HCT116 (cell line): ENCODE data around the gene PPP1R36. TPM values are rescaled to one million over a fixed set of nuclear protein-coding genes. Genes with fewer than 3 reads are reported as not detected.
A peak's percentile ranks its signal among the peaks of the same experiment; 100 is the strongest.

Source experiments
- ATAC-seq: fragments of 200-7000 bp; cut with Tn5 transposase; 2 replicates; pipeline ENCODE4 v1.9.1; 2020; ENCODE audit warnings: mild to moderate bottlenecking, moderate library complexity
- BruUV-seq: library from RNA; stranded (reverse); fragments of 400-500 nt; replicated peaks from 2 replicates; lab custom pipeline; 2021; lab: Mats Ljungman, UMichigan
- CTCF ChIA-PET: fragments of 300-600 bp; sonication (Branson Sonifier 250); formaldehyde crosslinking; loops from one replicate; lab custom pipeline; 2021; ENCODE audit warnings: antibody characterized with exemption; lab: Charles Lee
- POLR2A ChIA-PET: fragments of 300-600, 350-600 bp; sonication (Branson Sonifier 250); formaldehyde crosslinking; loops from one replicate; lab custom pipeline; 2021; ENCODE audit warnings: antibody characterized with exemption; lab: Charles Lee
- RAD21 ChIA-PET, 2 experiments: fragments of 300-600 bp; sonication (Branson Sonifier 250); formaldehyde crosslinking; loops; one replicate each; lab custom pipeline; 2023; ENCODE audit warnings: low total read pairs in 2 of 2; ENCODE audit not compliant: uncharacterized antibody in 2 of 2, unreplicated experiment in 2 of 2, low non-redundant PET in 1 of 2; lab: Charles Lee
- DNase-seq: peaks from one replicate; pipeline ENCODE4 v3.0.0-alpha.2; 2010; ENCODE audit warnings: low read depth, low spot score
- H2AFZ ChIP-seq: fragments of 200-600 bp; shearing (Covaris generic), sonication (generic); 2 replicates; pipeline ENCODE4 v1.6.1; 2017; ENCODE audit warnings: low read depth, mixed run types, mixed read lengths, antibody characterized with exemption, low read length; ENCODE audit not compliant: poor library complexity, severe bottlenecking
- H3K27ac ChIP-seq: 2 replicates; pipeline ENCODE4 v1.5.1; 2012; ENCODE audit warnings: low read depth, low read length
- H3K27me3 ChIP-seq: fragments of 200-600 bp; sonication (generic); 2 replicates; pipeline ENCODE4 v1.6.1; 2016; ENCODE audit warnings: mixed run types, low read length, mixed read lengths; ENCODE audit not compliant: insufficient read depth
- H3K36me3 ChIP-seq, 2 experiments: fragments of 200-500 bp in 1 of 2; fragments of 200-600 bp in 1 of 2; sonication (Bioruptor generic) in 1 of 2; sonication (generic) in 1 of 2; 2 replicates each; pipeline versions ENCODE4 v1.5.1 to v1.6.1; 2014 to 2016; ENCODE audit warnings: low read length in 2 of 2, inconsistent platforms in 1 of 2, mixed read lengths in 1 of 2, mixed run types in 1 of 2; ENCODE audit not compliant: insufficient read depth in 2 of 2, control insufficient read depth in 1 of 2
- H3K4me1 ChIP-seq, 2 experiments: fragments of 200-600 bp in 1 of 2; sonication (generic) in 1 of 2; 2 replicates each; pipeline versions ENCODE4 v1.5.1 to v1.6.1; 2012 to 2017; ENCODE audit warnings: low read length in 2 of 2, inconsistent platforms in 1 of 2, mild to moderate bottlenecking in 1 of 2, mixed read lengths in 1 of 2, mixed run types in 1 of 2, moderate library complexity in 1 of 2; ENCODE audit not compliant: insufficient read depth in 2 of 2, control insufficient read depth in 1 of 2
- H3K4me2 ChIP-seq: fragments of 200-600 bp; sonication (generic); 2 replicates; pipeline ENCODE4 v1.6.1; 2017; ENCODE audit warnings: mixed run types, low read length, mixed read lengths
- H3K4me3 ChIP-seq, 2 experiments: fragments of 200-600 bp in 1 of 2; sonication (generic) in 1 of 2; replicated peaks in 1 of 2; 2 replicates each; pipeline ENCODE4 v1.5.1; 2011 to 2016; ENCODE audit warnings: low read length in 2 of 2, control low read depth in 1 of 2, low read depth in 1 of 2, mild to moderate bottlenecking in 1 of 2, mixed read lengths in 1 of 2, mixed run types in 1 of 2
- H3K79me2 ChIP-seq: fragments of 200-600 bp; sonication (generic); 2 replicates; pipeline ENCODE4 v1.6.1; 2017; ENCODE audit warnings: mild to moderate bottlenecking, mixed run types, low read length, moderate library complexity, mixed read lengths; ENCODE audit not compliant: insufficient read depth
- H3K9ac ChIP-seq: fragments of 200-600 bp; sonication (generic); 2 replicates; pipeline ENCODE4 v1.6.1; 2016; ENCODE audit warnings: low read length, mixed read lengths
- H3K9me2 ChIP-seq: fragments of 200-600 bp; sonication (generic), shearing (Covaris generic); 2 replicates; pipeline ENCODE4 v1.6.1; 2017; ENCODE audit warnings: mixed run types, mild to moderate bottlenecking, moderate library complexity; ENCODE audit not compliant: insufficient read depth
- H3K9me3 ChIP-seq, 2 experiments: fragments of 200-500 bp in 1 of 2; fragments of 200-600 bp in 1 of 2; sonication (Bioruptor generic) in 1 of 2; sonication (generic) in 1 of 2; 2 replicates each; pipeline ENCODE4 v1.6.1; 2014 to 2017; ENCODE audit warnings: low read length in 2 of 2, mixed read lengths in 2 of 2, inconsistent platforms in 1 of 2, low read depth in 1 of 2, mild to moderate bottlenecking in 1 of 2, mixed run types in 1 of 2, moderate library complexity in 1 of 2; ENCODE audit not compliant: control insufficient read depth in 1 of 2, insufficient read depth in 1 of 2
- H4K20me1 ChIP-seq: fragments of 200-600 bp; sonication (generic), shearing (Covaris generic); 2 replicates; pipeline ENCODE4 v1.6.1; 2017; ENCODE audit warnings: mixed run types, mild to moderate bottlenecking, moderate library complexity; ENCODE audit not compliant: insufficient read depth
- CBX3 ChIP-seq: IDR thresholded peaks from 2 replicates; pipeline ENCODE4 v1.6.1; 2012; ENCODE audit warnings: low read depth
- EGR1 ChIP-seq: IDR thresholded peaks from 2 replicates; pipeline ENCODE4 v1.6.1; 2012; ENCODE audit warnings: low read depth
- ELF1 ChIP-seq: IDR thresholded peaks from 2 replicates; pipeline ENCODE4 v1.6.1; 2012; ENCODE audit warnings: low read depth, borderline replicate concordance
- EZH2 ChIP-seq: fragments of 200-600 bp; sonication (generic); IDR thresholded peaks from 2 replicates; pipeline ENCODE4 v1.6.1; 2017; ENCODE audit warnings: antibody characterized with exemption, mixed run types
- EZH2phosphoT487 ChIP-seq: fragments of 200-600 bp; IDR thresholded peaks from 2 replicates; pipeline ENCODE4 v1.6.1; 2018; ENCODE audit warnings: antibody characterized with exemption, borderline replicate concordance
- FOSL1 ChIP-seq: IDR thresholded peaks from 2 replicates; pipeline ENCODE4 v1.6.1; 2012; ENCODE audit warnings: low read depth
- JUND ChIP-seq: IDR thresholded peaks from 2 replicates; pipeline ENCODE4 v1.6.1; 2012
- POLR2A ChIP-seq: IDR thresholded peaks from 2 replicates; pipeline ENCODE4 v1.7.0; 2011; ENCODE audit warnings: borderline replicate concordance; ENCODE audit not compliant: insufficient read depth, insufficient read length; ENCODE audit errors: extremely low read depth
- POLR2AphosphoS5 ChIP-seq: IDR thresholded peaks from 2 replicates; pipeline ENCODE4 v1.6.1; 2011; ENCODE audit warnings: mild to moderate bottlenecking, low read depth, low read length, moderate library complexity
- RAD21 ChIP-seq: IDR thresholded peaks from 2 replicates; pipeline ENCODE4 v1.6.1; 2012; ENCODE audit warnings: low read depth, mild to moderate bottlenecking
- REST ChIP-seq: IDR thresholded peaks from 2 replicates; pipeline ENCODE4 v1.6.1; 2012; ENCODE audit warnings: low read depth
- SP1 ChIP-seq: IDR thresholded peaks from 2 replicates; pipeline ENCODE4 v1.6.1; 2012; ENCODE audit warnings: low read depth
- SRF ChIP-seq: IDR thresholded peaks from 2 replicates; pipeline ENCODE4 v1.6.1; 2012; ENCODE audit warnings: low read depth
- TCF7L2 ChIP-seq: IDR thresholded peaks from 2 replicates; pipeline ENCODE4 v1.7.0; 2011; ENCODE audit warnings: borderline replicate concordance, inconsistent platforms; ENCODE audit not compliant: insufficient read depth, insufficient read length; ENCODE audit errors: extremely low read depth
- YY1 ChIP-seq: IDR thresholded peaks from 2 replicates; pipeline ENCODE4 v1.6.1; 2011; ENCODE audit warnings: low read length, low read depth, moderate library complexity, mild to moderate bottlenecking; ENCODE audit not compliant: insufficient replicate concordance; ENCODE audit errors: extremely low read depth
- ZBTB33 ChIP-seq: IDR thresholded peaks from 2 replicates; pipeline ENCODE4 v1.6.1; 2011; ENCODE audit warnings: mild to moderate bottlenecking, low read length, moderate library complexity; ENCODE audit not compliant: insufficient replicate concordance; ENCODE audit errors: extremely low read depth
- ZFX ChIP-seq: fragments of 450-650 bp; IDR thresholded peaks from 2 replicates; pipeline ENCODE4 v1.6.1; 2017
- ZNF274 ChIP-seq: fragments of 200-500 bp; sonication (Bioruptor generic); IDR thresholded peaks from 2 replicates; pipeline ENCODE4 v1.6.1; 2014; ENCODE audit warnings: mild to moderate bottlenecking, low read depth, low read length, inconsistent platforms
- intact Hi-C: fragments of 100-400 bp; cut with micrococcal nuclease; formaldehyde crosslinking; loops from 2 replicates; pipeline ENCODE4 v1.10.0; 2022
- total RNA-seq: library from RNA; stranded (reverse); gene quantifications from one replicate; pipeline ENCODE4 v1.2.1, GENCODE V29; 2021; ENCODE audit not compliant: unreplicated experiment
- TF ChIP-seq, protein P1 (sequence below): IDR thresholded peaks from 2 replicates; pipeline ENCODE4 v1.6.1; 2012

Gene PPP1R36
- total RNA-seq, 1 experiment from 2014 or later, result 0.47 TPM

GRCh38 chr14:64612021-64612380 is 62.2 kb downstream of the PPP1R36 start:
- Histone ChIP-seq H3K4me2 (no peak overlapping the region), H4K20me1 (no peaks in the 10 kb centered on the region)
- POLR2A ChIA-PET, result no interaction called here
- no peak for TF ChIP-seq POLR2AphosphoS5
- no peak for TF ChIP-seq SRF
- no peak for TF ChIP-seq ELF1
- no peak for TF ChIP-seq EGR1
- TF ChIP-seq CBX3, result no peak
- TF ChIP-seq POLR2A, result no peak
- TF ChIP-seq EZH2, result no peak
- TF ChIP-seq SP1, result no peak
- TF ChIP-seq TCF7L2, result no peak
- no peak for TF ChIP-seq REST
- no peak for TF ChIP-seq EZH2phosphoT487
- no peak for TF ChIP-seq RAD21
- no peak for TF ChIP-seq ZFX
- TF ChIP-seq ZBTB33, result no peak
- TF ChIP-seq JUND, result no peak
- TF ChIP-seq, protein P1, sequence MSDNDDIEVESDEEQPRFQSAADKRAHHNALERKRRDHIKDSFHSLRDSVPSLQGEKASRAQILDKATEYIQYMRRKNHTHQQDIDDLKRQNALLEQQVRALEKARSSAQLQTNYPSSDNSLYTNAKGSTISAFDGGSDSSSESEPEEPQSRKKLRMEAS, result no peak
- TF ChIP-seq ZNF274, result no peak
- TF ChIP-seq FOSL1, result no peak
- TF ChIP-seq YY1, result no peak
- TF ChIP-seq, all 23 proteins: peak for 0
- H2AFZ ChIP-seq, result peak overlapping the region; percentile 34
- CTCF ChIA-PET, result interaction anchor here (1.2 kb wide), 1 partner anchor 25 kb away, joined by 3 read pairs; no protein-coding TSS in a partner anchor
- DNase-seq (no peak), ATAC-seq (no peak)
- no peaks in the 10 kb centered on the region; a peak in 1 of 4 replicates for H3K4me1 ChIP-seq
- BruUV-seq, result no TSS peak
- no peaks in the 10 kb centered on the region for H3K27me3 ChIP-seq
- H3K79me2 ChIP-seq, result no peaks in the 10 kb centered on the region
- H3K36me3 ChIP-seq, result no peaks in the 10 kb centered on the region
- H3K4me3 ChIP-seq, result no peak overlapping the region
- H3K9ac ChIP-seq, result no peak overlapping the region
- H3K9me3 ChIP-seq, result no peaks in the 10 kb centered on the region
- no peak overlapping the region for H3K27ac ChIP-seq
- RAD21 ChIA-PET, result no interaction called here
- intact Hi-C loops, result no loop called here
- no peaks in the 10 kb centered on the region for H3K9me2 ChIP-seq
